MCF 10A (cell line): ENCODE data around the gene PAK5. TPM values are rescaled to one million over a fixed set of nuclear protein-coding genes. Genes with fewer than 3 reads are reported as not detected.

ENCODE experiments used
- BruUV-seq: library from RNA; stranded (reverse); fragments of 400-500 nt; replicated peaks from 2 replicates; lab custom pipeline; 2021; lab: Mats Ljungman, UMichigan
- CTCF ChIA-PET: fragments of 300-600 bp; sonication (Branson Sonifier 250); formaldehyde crosslinking; extraction: SDS; loops from one replicate; lab custom pipeline; 2021; ENCODE audit warnings: antibody characterized with exemption, inconsistent platforms; lab: Yijun Ruan, JAX
- POLR2A ChIA-PET: fragments of 300-600, 350-650 bp; sonication (Branson Sonifier 250); formaldehyde crosslinking; extraction: SDS; loops from one replicate; lab custom pipeline; 2020; ENCODE audit warnings: antibody characterized with exemption, inconsistent platforms; lab: Yijun Ruan, JAX
- DNase-seq: peaks from one replicate; pipeline ENCODE4 v3.0.0-alpha.2; 2018; ENCODE audit not compliant: unreplicated experiment
- H3K27ac Mint-ChIP-seq: one replicate; pipeline ENCODE4 v1.8.0; 2022; ENCODE audit warnings: mild to moderate bottlenecking, low read depth, mixed read lengths; ENCODE audit not compliant: unreplicated experiment
- H3K27me3 Mint-ChIP-seq: one replicate; pipeline ENCODE4 v1.8.0; 2022; ENCODE audit warnings: mixed read lengths; ENCODE audit not compliant: insufficient read depth, unreplicated experiment
- H3K36me3 Mint-ChIP-seq: one replicate; pipeline ENCODE4 v1.8.0; 2022; ENCODE audit warnings: mild to moderate bottlenecking, moderate library complexity, mixed read lengths; ENCODE audit not compliant: insufficient read depth, unreplicated experiment
- H3K4me1 Mint-ChIP-seq: one replicate; pipeline ENCODE4 v1.8.0; 2022; ENCODE audit warnings: mixed read lengths; ENCODE audit not compliant: insufficient read depth, unreplicated experiment
- H3K4me3 Mint-ChIP-seq: one replicate; pipeline ENCODE4 v1.8.0; 2022; ENCODE audit warnings: mild to moderate bottlenecking, moderate library complexity, mixed read lengths; ENCODE audit not compliant: unreplicated experiment
- H3K9me3 Mint-ChIP-seq: one replicate; pipeline ENCODE4 v1.8.0; 2022; ENCODE audit warnings: mixed read lengths; ENCODE audit not compliant: unreplicated experiment
- CTCF ChIP-seq: fragments of 200-600 bp; IDR thresholded peaks from one replicate; pipeline ENCODE4 v1.8.0; 2022; ENCODE audit warnings: antibody characterized with exemption, mild to moderate bottlenecking; ENCODE audit not compliant: unreplicated experiment
- intact Hi-C: fragments of 100-400 bp; cut with micrococcal nuclease; formaldehyde crosslinking; loops from 2 replicates; pipeline ENCODE4 v1.14.1; 2022
- total RNA-seq: library from RNA; stranded (reverse); gene quantifications from 2 replicates; pipeline ENCODE4 v1.2.3, GENCODE V29; 2022

Gene PAK5
- total RNA-seq, 1 experiment from 2014 or later: not detected

GRCh38 chr20:9686866-9687265 lies 152.0 kb downstream of the PAK5 start:
- CTCF ChIA-PET: interaction anchor here (0.7 kb wide), 1 partner anchor 225 kb away, joined by 3 read pairs; no protein-coding TSS in a partner anchor
- TF ChIP-seq CTCF: no peak
- POLR2A ChIA-PET: interaction anchor here (0.6 kb wide), 1 partner anchor 281 kb away, joined by 3 read pairs; no protein-coding TSS in a partner anchor
- intact Hi-C loops: no loop called here
- Mint-ChIP-seq H3K9me3 (no peaks in the 10 kb centered on the region), H3K4me3 (no peak overlapping the region), H3K36me3 (no peaks in the 10 kb centered on the region), H3K27me3 (no peaks in the 10 kb centered on the region), H3K4me1 (no peaks in the 10 kb centered on the region), H3K27ac (no peak overlapping the region)
- no TSS peak for BruUV-seq
- DNase-seq: no peak

GRCh38 chr20:9686455-9686854 lies 152.4 kb downstream of the PAK5 start:
- ChIA-PET CTCF (interaction anchor here (0.6 to 0.7 kb wide), 2 partner anchors 36 to 226 kb away, joined by 3 to 4 read pairs; no protein-coding TSS in a partner anchor), POLR2A (no interaction called here)
- intact Hi-C loops: no loop called here
- Mint-ChIP-seq H3K4me3 (no peak overlapping the region), H3K27me3 (no peaks in the 10 kb centered on the region), H3K9me3 (no peaks in the 10 kb centered on the region), H3K36me3 (no peaks in the 10 kb centered on the region), H3K4me1 (no peaks in the 10 kb centered on the region), H3K27ac (no peak overlapping the region)
- no peak for DNase-seq
- no TSS peak for BruUV-seq
- no peak for TF ChIP-seq CTCF

GRCh38 chr20:9686001-9686400 lies 152.9 kb downstream of the PAK5 start:
- ChIA-PET POLR2A (no interaction called here), CTCF (interaction anchor here (0.6 kb wide), 1 partner anchor 36 kb away, joined by 4 read pairs; no protein-coding TSS in a partner anchor)
- Mint-ChIP-seq H3K4me3 (no peak overlapping the region), H3K27ac (no peak overlapping the region), H3K36me3 (no peaks in the 10 kb centered on the region), H3K4me1 (no peaks in the 10 kb centered on the region), H3K27me3 (no peaks in the 10 kb centered on the region), H3K9me3 (no peaks in the 10 kb centered on the region)
- no TSS peak for BruUV-seq
- intact Hi-C loops: no loop called here
- no peak for TF ChIP-seq CTCF
- DNase-seq: no peak

GRCh38 chr20:9685011-9685410 lies 153.9 kb downstream of the PAK5 start:
- CTCF ChIA-PET: interaction anchor here (0.6 kb wide), 1 partner anchor 334 kb away, joined by 3 read pairs; no protein-coding TSS in a partner anchor
- no peaks in the 10 kb centered on the region for H3K36me3 Mint-ChIP-seq
- no peak overlapping the region for H3K4me3 Mint-ChIP-seq
- no peak for TF ChIP-seq CTCF
- H3K4me1 Mint-ChIP-seq: no peaks in the 10 kb centered on the region
- no peaks in the 10 kb centered on the region for H3K9me3 Mint-ChIP-seq
- no peak overlapping the region for H3K27ac Mint-ChIP-seq
- no peaks in the 10 kb centered on the region for H3K27me3 Mint-ChIP-seq
- intact Hi-C loops: no loop called here
- no TSS peak for BruUV-seq
- DNase-seq: no peak
- POLR2A ChIA-PET: no interaction called here
